Kidney (tissue), 14 donors: ENCODE results near the gene ADCY4. TPM values are rescaled to one million over a fixed set of nuclear protein-coding genes. Genes with fewer than 3 reads are reported as not detected.

ENCODE experiments used
- DNase-seq, 5 donors: peaks; one replicate each; pipeline ENCODE4 v3.0.0-alpha.2; 2013 to 2020
- FAIRE-seq: peaks from 2 replicates; lab custom pipeline; 2012; peaks lifted over from hg19 to GRCh38; lab: Jason Lieb, UNC
- H3K27ac ChIP-seq, 2 donors: one replicate each; pipeline ENCODE4 v1.7.0; 2013; ENCODE audit warnings: low read depth in 2 of 2, low read length in 2 of 2, inconsistent platforms in 1 of 2
- H3K27me3 ChIP-seq: one replicate; pipeline ENCODE4 v1.7.1; 2013; ENCODE audit warnings: low read length, inconsistent platforms; ENCODE audit not compliant: control insufficient read depth, insufficient read depth
- H3K36me3 ChIP-seq, 3 donors: one replicate each; pipeline versions ENCODE4 v1.7.0 to v1.7.1; 2013; ENCODE audit warnings: low read length in 3 of 3, control low read depth in 1 of 3, inconsistent platforms in 1 of 3; ENCODE audit not compliant: insufficient read depth in 3 of 3, control insufficient read depth in 2 of 3
- H3K4me1 ChIP-seq, 3 donors: one replicate each; pipeline versions ENCODE4 v1.7.0 to v1.7.1; 2013; ENCODE audit warnings: low read length in 3 of 3, inconsistent platforms in 1 of 3, low read depth in 1 of 3; ENCODE audit not compliant: control insufficient read depth in 2 of 3, insufficient read depth in 2 of 3
- H3K4me3 ChIP-seq, 3 donors: one replicate each; pipeline versions ENCODE4 v1.7.0 to v1.8.1; 2013; ENCODE audit warnings: low read length in 3 of 3, control low read depth in 1 of 3, inconsistent platforms in 1 of 3
- H3K9ac ChIP-seq, 3 donors: one replicate each; pipeline versions ENCODE4 v1.7.0 to v1.7.1; 2013; ENCODE audit warnings: low read length in 3 of 3, control low read depth in 1 of 3, inconsistent platforms in 1 of 3
- H3K9me3 ChIP-seq, 3 donors: one replicate each; pipeline versions ENCODE4 v1.7.0 to v1.7.1; 2013; ENCODE audit warnings: low read length in 3 of 3, control low read depth in 1 of 3, inconsistent platforms in 1 of 3; ENCODE audit not compliant: control insufficient read depth in 2 of 3, insufficient read depth in 1 of 3
- CTCF ChIP-seq: IDR thresholded peaks from 3 replicates; pipeline ENCODE4 v1.5.1; 2012; ENCODE audit warnings: mild to moderate bottlenecking, moderate library complexity, borderline replicate concordance; ENCODE audit not compliant: insufficient read depth; ENCODE audit errors: extremely low read depth
- intact Hi-C: fragments of 100-400 bp; cut with DNase I; formaldehyde crosslinking; loops from one replicate; pipeline ENCODE4 v1.11.1; 2022
- polyA plus RNA-seq: library from polyadenylated mRNA; stranded (reverse); fragments of 350-450 nt; fragmentation: Illumina TruSeq; extraction: RNeasy Lipid Tissue Mini Kit (QIAGEN cat#74804); gene quantifications from one replicate; pipeline ENCODE4 v1.2.3, GENCODE V29; 2014; ENCODE audit warnings: low read depth, low replicate concordance; ENCODE audit not compliant: insufficient read depth
- total RNA-seq: library from RNA; stranded (reverse); fragmentation: NEBNext Ultra II Directional; extraction: Animal tissue kit (Norgen Biotek cat#: 25700); gene quantifications from one replicate; pipeline ENCODE4 v1.2.1, GENCODE V29; 2021
- donor health status: control.
- donor health status: control.
- donor health status: control.
- donor health status: control.
- donor health status: control.
- donor health status: DM: yes; HTN: yes; CAD: no.
- donor health status: Normal renal cell carcinoma (clear cell type).

Gene ADCY4
- total and polyA plus RNA-seq, 2 donors from 2014 or later, result 19.2 to 57.5 TPM

DNA sequence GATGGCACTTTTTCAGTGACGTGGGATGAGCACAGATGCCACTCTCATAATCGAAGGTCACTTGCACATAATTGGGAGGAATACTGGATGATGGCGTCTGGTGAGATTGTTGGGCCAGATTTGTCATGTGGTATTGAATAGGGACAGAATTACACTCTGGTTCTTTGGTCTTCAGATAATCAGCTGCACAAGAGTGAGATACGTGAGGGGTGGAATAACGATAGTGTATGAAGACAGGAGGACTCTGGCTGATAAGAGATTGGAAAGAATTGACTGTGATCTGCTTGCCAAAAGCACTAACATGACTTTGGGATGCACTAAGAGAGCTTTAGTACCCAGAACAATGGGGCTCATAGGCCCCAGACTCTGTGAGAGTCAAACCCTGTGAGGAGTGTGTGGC is 56.4 kb downstream of the ADCY4 start:
- no peak overlapping the region for H3K9ac ChIP-seq
- H3K4me1 ChIP-seq, result peaks cover 0 to 3% (median 0%) of the 10 kb centered on the region in 3 donors
- FAIRE-seq, result no peak

GRCh38 chr14:24277606-24278321 is 57.1 kb downstream of the ADCY4 start:
- intact Hi-C loops, result no loop called here
- Histone ChIP-seq H3K9ac (no peak overlapping the region), H3K4me1 (peaks cover 0 to 3% (median 0%) of the 10 kb centered on the region in 3 donors), H3K36me3 (no peaks in the 10 kb centered on the region), H3K4me3 (no peak overlapping the region), H3K9me3 (no peaks in the 10 kb centered on the region), H3K27me3 (no peaks in the 10 kb centered on the region), H3K27ac (no peak overlapping the region)
- TF ChIP-seq CTCF, result no peak
- FAIRE-seq, result no peak
- no peak for DNase-seq

More for the DNA sequence above, 56.4 kb downstream of the ADCY4 start:
- intact Hi-C loops, result no loop called here
- H3K27me3 ChIP-seq, result no peaks in the 10 kb centered on the region
- no peaks in the 10 kb centered on the region for H3K9me3 ChIP-seq
- no peak for TF ChIP-seq CTCF
- DNase-seq, result no peak
- H3K4me3 ChIP-seq, result no peak overlapping the region
- no peak overlapping the region for H3K27ac ChIP-seq
- H3K36me3 ChIP-seq, result no peaks in the 10 kb centered on the region

DNA sequence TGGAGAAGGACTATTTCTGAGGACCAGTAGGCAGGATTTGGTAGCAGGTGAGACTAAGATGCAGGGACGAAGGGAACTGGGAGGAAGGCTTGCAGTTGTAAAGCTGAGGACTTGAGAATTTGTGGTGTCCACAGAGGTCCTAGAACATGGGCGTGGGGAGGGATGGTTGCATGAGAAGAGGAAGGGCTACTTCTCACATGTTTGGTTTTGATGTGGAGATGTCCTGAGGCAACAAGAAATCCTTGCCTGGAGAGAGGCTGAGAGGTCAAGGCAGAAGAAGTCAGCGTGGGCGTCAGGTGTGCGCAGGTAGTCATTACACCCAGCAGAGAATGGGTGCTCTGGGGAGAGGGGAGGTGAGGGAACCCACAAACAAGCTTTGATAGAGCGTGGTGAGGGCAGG is 57.8 kb downstream of the ADCY4 start:
- Histone ChIP-seq H3K9me3 (no peaks in the 10 kb centered on the region), H3K36me3 (no peaks in the 10 kb centered on the region), H3K9ac (no peak overlapping the region), H3K27ac (no peak overlapping the region), H3K27me3 (no peaks in the 10 kb centered on the region), H3K4me1 (peaks cover 0 to 3% (median 0%) of the 10 kb centered on the region in 3 donors), H3K4me3 (no peak overlapping the region)
- FAIRE-seq (no peak), DNase-seq (no peak)
- intact Hi-C loops, result no loop called here
- TF ChIP-seq CTCF, result no peak

DNA sequence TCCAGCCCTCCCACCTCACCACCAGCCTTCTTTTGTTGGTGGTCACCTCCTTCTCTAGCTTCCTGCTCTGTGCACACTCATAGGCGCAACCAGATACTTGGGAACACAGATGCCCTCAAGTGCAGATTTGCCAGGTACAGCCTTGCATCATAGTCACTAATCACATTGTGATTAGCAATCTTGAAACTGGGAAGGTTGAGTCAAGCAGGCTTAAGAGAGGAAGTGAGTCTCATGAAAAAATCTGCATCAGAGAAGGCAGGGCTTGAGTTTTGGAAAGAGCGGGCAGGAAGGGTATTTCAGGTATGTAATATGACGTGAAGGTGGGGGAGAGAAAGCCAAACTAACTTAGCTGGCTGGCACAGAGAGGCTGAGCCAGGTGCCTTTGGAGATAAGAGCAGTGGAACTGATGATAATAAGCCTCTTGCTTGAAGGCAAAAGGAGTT is 60.7 kb downstream of the ADCY4 start:
- H3K4me3 ChIP-seq, result no peak overlapping the region
- intact Hi-C loops, result no loop called here
- H3K4me1 ChIP-seq, result peaks cover 0 to 10% (median 0%) of the 10 kb centered on the region in 3 donors
- no peak overlapping the region for H3K27ac ChIP-seq
- H3K9ac ChIP-seq, result no peak overlapping the region
- H3K9me3 ChIP-seq, result no peaks in the 10 kb centered on the region
- no peaks in the 10 kb centered on the region for H3K27me3 ChIP-seq
- H3K36me3 ChIP-seq, result no peaks in the 10 kb centered on the region
- no peak for TF ChIP-seq CTCF
- no peak for FAIRE-seq
- no peak for DNase-seq
